SK-N-SH (cell line): Measurements from ENCODE around the gene LSM14B. TPM values are rescaled to one million over a fixed set of nuclear protein-coding genes. Genes with fewer than 3 reads are reported as not detected.
A peak's percentile ranks its signal among the peaks of the same experiment; 100 is the strongest.

Source experiments
- CTCF ChIA-PET: fragments of 300-600, 350-600 bp; formaldehyde crosslinking; extraction: SDS; loops from one replicate; lab custom pipeline; 2021; lab: Yijun Ruan, JAX
- POLR2A ChIA-PET: fragments of 350-600 bp; sonication (Branson Sonifier 250); formaldehyde crosslinking; extraction: SDS; loops from one replicate; lab custom pipeline; 2020; ENCODE audit warnings: antibody characterized with exemption, inconsistent platforms; lab: Yijun Ruan, JAX
- DNase-seq: peaks from one replicate; pipeline ENCODE4 v3.0.0; 2012
- H2AFZ ChIP-seq: fragments of 200-600 bp; sonication (generic); 2 replicates; pipeline ENCODE4 v1.8.1; 2016; ENCODE audit warnings: antibody characterized with exemption, mild to moderate bottlenecking, low read depth
- H3F3A ChIP-seq: fragments of 200-600 bp; sonication (generic); replicated peaks from 2 replicates; pipeline ENCODE3; 2016; ENCODE audit warnings: antibody characterized with exemption, mild to moderate bottlenecking; ENCODE audit not compliant: insufficient read depth
- H3K27ac ChIP-seq, 2 experiments: fragments of 200-500 bp in 1 of 2; fragments of 200-600 bp in 1 of 2; sonication (Bioruptor generic) in 1 of 2; sonication (generic), shearing (Covaris generic) in 1 of 2; 2 replicates each; pipeline versions ENCODE4 v1.5.1 to v1.6.1; 2014 to 2016; ENCODE audit warnings: low read depth in 2 of 2, inconsistent platforms in 1 of 2, low read length in 1 of 2, mild to moderate bottlenecking in 1 of 2, mixed read lengths in 1 of 2
- H3K27me3 ChIP-seq: fragments of 200-600 bp; sonication (generic), shearing (Covaris generic); 2 replicates; pipeline ENCODE4 v1.6.1; 2016; ENCODE audit warnings: mixed run types; ENCODE audit not compliant: insufficient read depth
- H3K36me3 ChIP-seq, 2 experiments: fragments of 200-500 bp in 1 of 2; fragments of 200-600 bp in 1 of 2; sonication (Bioruptor generic) in 1 of 2; sonication (generic) in 1 of 2; replicated peaks in 1 of 2; 2 replicates each; pipeline versions ENCODE3 to v1.5.1; 2014 to 2016; ENCODE audit warnings: low read length in 1 of 2, mild to moderate bottlenecking in 1 of 2; ENCODE audit not compliant: insufficient read depth in 2 of 2, control insufficient read depth in 1 of 2
- H3K4me1 ChIP-seq, 2 experiments: fragments of 200-500 bp in 1 of 2; fragments of 200-600 bp in 1 of 2; sonication (Bioruptor generic) in 1 of 2; sonication (generic), shearing (Covaris generic) in 1 of 2; 2 replicates each; pipeline versions ENCODE4 v1.5.1 to v1.6.1; 2014 to 2016; ENCODE audit warnings: low read depth in 1 of 2, low read length in 1 of 2, mixed run types in 1 of 2; ENCODE audit not compliant: insufficient read depth in 2 of 2, control insufficient read depth in 1 of 2
- H3K4me2 ChIP-seq: fragments of 200-600 bp; sonication (generic), shearing (Covaris generic); 2 replicates; pipeline ENCODE4 v1.6.1; 2017; ENCODE audit warnings: mixed run types
- H3K4me3 ChIP-seq, 2 experiments: fragments of 200-500 bp in 1 of 2; fragments of 200-600 bp in 1 of 2; sonication (Bioruptor generic) in 1 of 2; sonication (generic), shearing (Covaris generic) in 1 of 2; 2 replicates each; pipeline versions ENCODE4 v1.5.1 to v1.8.1; 2014 to 2016; ENCODE audit warnings: low read depth in 2 of 2, inconsistent platforms in 1 of 2, low read length in 1 of 2, mild to moderate bottlenecking in 1 of 2, mixed read lengths in 1 of 2, moderate library complexity in 1 of 2
- H3K79me2 ChIP-seq: fragments of 200-600 bp; sonication (generic); 2 replicates; pipeline ENCODE4 v1.8.1; 2017; ENCODE audit warnings: mild to moderate bottlenecking; ENCODE audit not compliant: insufficient read depth
- H3K9ac ChIP-seq: fragments of 200-600 bp; sonication (generic); 2 replicates; pipeline ENCODE4 v1.6.1; 2017; ENCODE audit warnings: mixed run types
- H3K9me2 ChIP-seq: fragments of 200-600 bp; sonication (generic); 2 replicates; pipeline ENCODE4 v1.6.1; 2017; ENCODE audit warnings: mixed run types
- H3K9me3 ChIP-seq: fragments of 200-600 bp; sonication (generic); 2 replicates; pipeline ENCODE4 v1.6.1; 2017; ENCODE audit warnings: mixed run types, mild to moderate bottlenecking, moderate library complexity
- H4K20me1 ChIP-seq: fragments of 200-600 bp; sonication (generic); 2 replicates; pipeline ENCODE4 v1.6.1; 2017; ENCODE audit warnings: mild to moderate bottlenecking, mixed run types; ENCODE audit not compliant: insufficient read depth
- CHD2 ChIP-seq: fragments of 150-350 bp; IDR thresholded peaks from 2 replicates; pipeline ENCODE4 v1.6.1; 2018; ENCODE audit warnings: low read length; ENCODE audit not compliant: partially characterized antibody
- ELF1 ChIP-seq: IDR thresholded peaks from 2 replicates; pipeline ENCODE4 v1.4.0; 2012
- EZH2phosphoT487 ChIP-seq: fragments of 200-600 bp; sonication (generic); IDR thresholded peaks from 2 replicates; pipeline ENCODE4 v1.6.1; 2017; ENCODE audit warnings: low read depth, mixed run types, mild to moderate bottlenecking, antibody characterized with exemption, moderate library complexity, borderline replicate concordance
- FOSL2 ChIP-seq: IDR thresholded peaks from 2 replicates; pipeline ENCODE4 v1.4.0; 2012; ENCODE audit warnings: low read depth, mild to moderate bottlenecking, moderate library complexity, borderline replicate concordance
- FOXJ3 ChIP-seq: sonication (generic); formaldehyde crosslinking; IDR thresholded peaks from 2 replicates; pipeline ENCODE4 v1.5.1; 2020; ENCODE audit warnings: mild to moderate bottlenecking, missing genetic modification reagents
- FOXM1 ChIP-seq: IDR thresholded peaks from 2 replicates; pipeline ENCODE4 v1.4.0; 2012; ENCODE audit warnings: low read depth, mild to moderate bottlenecking
- GABPA ChIP-seq: IDR thresholded peaks from 2 replicates; pipeline ENCODE4 v1.4.0; 2012; ENCODE audit warnings: low read depth, mild to moderate bottlenecking
- GATA2 ChIP-seq: sonication (generic); formaldehyde crosslinking; IDR thresholded peaks from 2 replicates; pipeline ENCODE4 v1.5.0; 2020; ENCODE audit warnings: mild to moderate bottlenecking, missing genetic modification reagents
- IRF3 ChIP-seq: fragments of 150-350 bp; IDR thresholded peaks from 2 replicates; pipeline ENCODE4 v1.6.1; 2016; ENCODE audit warnings: mild to moderate bottlenecking, low read depth, low read length
- JUND ChIP-seq: IDR thresholded peaks from 2 replicates; pipeline ENCODE4 v1.4.0; 2012
- MAX ChIP-seq: IDR thresholded peaks from 2 replicates; pipeline ENCODE4 v1.4.0; 2012; ENCODE audit warnings: low read depth
- MEF2A ChIP-seq: IDR thresholded peaks from 2 replicates; pipeline ENCODE4 v1.4.0; 2012; ENCODE audit warnings: low read depth, borderline replicate concordance
- MXI1 ChIP-seq: IDR thresholded peaks from 2 replicates; pipeline ENCODE4 v1.6.1; 2012; ENCODE audit warnings: mild to moderate bottlenecking, low read depth, low read length, improper control_type of control experiment
- NRF1 ChIP-seq: IDR thresholded peaks from 2 replicates; pipeline ENCODE4 v1.6.1; 2012; ENCODE audit warnings: low read depth, mild to moderate bottlenecking, low read length
- PBX3 ChIP-seq: IDR thresholded peaks from 2 replicates; pipeline ENCODE4; 2012
- RCOR1 ChIP-seq: fragments of 150-350 bp; IDR thresholded peaks from 2 replicates; pipeline ENCODE4 v1.6.1; 2017; ENCODE audit warnings: antibody characterized with exemption, low read length
- REST ChIP-seq: IDR thresholded peaks from 2 replicates; pipeline ENCODE4 v1.6.1; 2012; ENCODE audit warnings: mild to moderate bottlenecking, low read depth, low read length, moderate library complexity
- RFX5 ChIP-seq: IDR thresholded peaks from 2 replicates; pipeline ENCODE4 v1.6.1; 2012; ENCODE audit warnings: mild to moderate bottlenecking, improper control_type of control experiment, low read length
- TAF1 ChIP-seq: IDR thresholded peaks from 2 replicates; pipeline ENCODE4 v1.6.1; 2012; ENCODE audit warnings: low read depth, mild to moderate bottlenecking, low read length, moderate library complexity, borderline replicate concordance
- TCF12 ChIP-seq: IDR thresholded peaks from 2 replicates; pipeline ENCODE4 v1.4.0; 2012
- TEAD4 ChIP-seq: IDR thresholded peaks from 2 replicates; pipeline ENCODE4 v1.4.0; 2012; ENCODE audit warnings: mild to moderate bottlenecking, borderline replicate concordance; ENCODE audit not compliant: insufficient read depth
- USF1 ChIP-seq: IDR thresholded peaks from 2 replicates; pipeline ENCODE4 v1.4.0; 2012; ENCODE audit warnings: low read depth, borderline replicate concordance
- ZBTB33 ChIP-seq: IDR thresholded peaks from 2 replicates; pipeline ENCODE4 v1.4.0; 2012; ENCODE audit warnings: low read depth, borderline replicate concordance
- WGBS: methylation state at CpG from one replicate; pipeline ENCODE4 v1.1.6; 2017; ENCODE audit warnings: low lambda C conversion rate; 5-methylcytosine and 5-hydroxymethylcytosine counted together
- polyA plus RNA-seq, 3 experiments: library from polyadenylated mRNA; depleted of rRNA; stranded (reverse); fragments of >200 nt; gene quantifications; 2 replicates each; pipeline ENCODE4 v1.2.3, GENCODE V29; 2012

The LSM14B gene
- polyA plus RNA-seq (2012; rRNA removed) = 52.2 and 64.6 TPM in 2 replicates
- 36.9 and 51.7 TPM in 2 replicates for polyA plus RNA-seq (2012; cell fraction: cytosol; rRNA removed)
- 45.2 and 49.2 TPM in 2 replicates for polyA plus RNA-seq (2012; cell fraction: nucleus; rRNA removed)

GRCh38 chr20:62121776-62122653 lies at the start of gene LSM14B:
Gene LSM14B, plus strand, starts transcription at chr20:62122475. Its CDS starts 192 bp downstream, at chr20:62122667.
- H3K4me3 ChIP-seq = peak within 1 kb of the TSS; percentile 78 to 82
- H3K4me2 ChIP-seq = peak within 1 kb of the TSS; percentile 98
- peak within 1 kb of the TSS; percentile 85 to 87 for H3K27ac ChIP-seq
- CTCF ChIA-PET = interaction anchor here (0.8 to 6.2 kb wide), 7 partner anchors 14 to 111 kb away, joined by 3 to 44 read pairs (median 3); no protein-coding TSS in a partner anchor
- H2AFZ ChIP-seq = peak within 1 kb of the TSS; percentile 96
- peaks cover 15 to 21% of the 10 kb centered on the region in 2 experiments for H3K36me3 ChIP-seq
- peaks cover 28% of the 10 kb centered on the region for H4K20me1 ChIP-seq
- H3K4me1 ChIP-seq = peaks cover 9 to 28% of the 10 kb centered on the region in 2 experiments; a peak in 3 of 4 replicates
- H3F3A ChIP-seq = peaks cover 6% of the 10 kb centered on the region
- H3K27me3 ChIP-seq = no peaks in the 10 kb centered on the region
- no peaks in the 10 kb centered on the region for H3K9me3 ChIP-seq
- 0% methylated on average over 4 of the region's 124 CpGs for WGBS
- POLR2A ChIA-PET = interaction anchor here (0.6 to 3.8 kb wide), 10 partner anchors 9 to 1128 kb away, joined by 3 to 41 read pairs (median 4); partner anchors contain the start of genes PSMA7, SS18L1 and TAF4
- H3K79me2 ChIP-seq = peaks cover 41% of the 10 kb centered on the region
- peak; percentile 99 for DNase-seq
- peak within 1 kb of the TSS; percentile 74 for H3K9ac ChIP-seq
- no peaks in the 10 kb centered on the region for H3K9me2 ChIP-seq
- TF ChIP-seq TCF12 (no peak), MAX (peak; percentile 75; the same call in 1 of the 2 replicates), MXI1 (peak; percentile 60; the same call in 1 of the 2 replicates), TAF1 (peak; percentile 16; the same call in 1 of the 2 replicates), MEF2A (0 out of 2 replicates have a peak, but pooled peaks have one; percentile 23), FOXM1 (no peak), TEAD4 (no peak), PBX3 (no peak), FOXJ3 (CRISPR knock-in tag) (no peak), ZBTB33 (no peak), CHD2 (peak; percentile 78), REST (no peak), JUND (no peak), RFX5 (no peak), ELF1 (no peak), USF1 (no peak), GATA2 (CRISPR knock-in tag) (no peak), EZH2phosphoT487 (no peak), RCOR1 (no peak), NRF1 (peak; percentile 78), FOSL2 (no peak), GABPA (peak; percentile 33; the same call in 1 of the 2 replicates), IRF3 (no peak)
